ENCODE measurements around the gene HJV. TPM values are rescaled to one million over a fixed set of nuclear protein-coding genes. Genes with fewer than 3 reads are reported as not detected.

HJV gene
- total and polyA plus RNA-seq, 2 of the 13 experiments (the other 11 are each of a cell fraction or from before 2014, with no cell fraction given) = 0.18 TPM; not detected in 1

GRCh38 chr1:145995964-145996432, 25.5 kb downstream of the HJV start (continued):
- no peak for TF ChIP-seq NR1H2 (CRISPR knock-in tag; IDR thresholded peaks at IDR 0.05; ENCODE audit: borderline replicate concordance, low read depth)
- TF ChIP-seq CCDC6 (CRISPR knock-in tag; IDR thresholded peaks at IDR 0.05) = peak; percentile 14; the same call in 1 of the 2 replicates
- TF ChIP-seq ZSCAN25 (CRISPR knock-in tag; IDR thresholded peaks at IDR 0.05) = no peak
- no peak for TF ChIP-seq ONECUT2 (CRISPR knock-in tag; IDR thresholded peaks at IDR 0.05)
- no peak for TF ChIP-seq NFRKB (IDR thresholded peaks at IDR 0.05)
- peak; percentile 63; the same call in 1 of the 2 replicates for TF ChIP-seq SRY (CRISPR knock-in tag; IDR thresholded peaks at IDR 0.05)
- TF ChIP-seq HOXD1 (CRISPR knock-in tag; IDR thresholded peaks at IDR 0.05) = no peak
- TF ChIP-seq CHD4 (IDR thresholded peaks at IDR 0.05; ENCODE audit: borderline replicate concordance, low read length) = no peak
- TF ChIP-seq UBTF (CRISPR knock-in tag; IDR thresholded peaks at IDR 0.05) = 0 out of 2 replicates have a peak, but pooled peaks have one; percentile 24

DNA sequence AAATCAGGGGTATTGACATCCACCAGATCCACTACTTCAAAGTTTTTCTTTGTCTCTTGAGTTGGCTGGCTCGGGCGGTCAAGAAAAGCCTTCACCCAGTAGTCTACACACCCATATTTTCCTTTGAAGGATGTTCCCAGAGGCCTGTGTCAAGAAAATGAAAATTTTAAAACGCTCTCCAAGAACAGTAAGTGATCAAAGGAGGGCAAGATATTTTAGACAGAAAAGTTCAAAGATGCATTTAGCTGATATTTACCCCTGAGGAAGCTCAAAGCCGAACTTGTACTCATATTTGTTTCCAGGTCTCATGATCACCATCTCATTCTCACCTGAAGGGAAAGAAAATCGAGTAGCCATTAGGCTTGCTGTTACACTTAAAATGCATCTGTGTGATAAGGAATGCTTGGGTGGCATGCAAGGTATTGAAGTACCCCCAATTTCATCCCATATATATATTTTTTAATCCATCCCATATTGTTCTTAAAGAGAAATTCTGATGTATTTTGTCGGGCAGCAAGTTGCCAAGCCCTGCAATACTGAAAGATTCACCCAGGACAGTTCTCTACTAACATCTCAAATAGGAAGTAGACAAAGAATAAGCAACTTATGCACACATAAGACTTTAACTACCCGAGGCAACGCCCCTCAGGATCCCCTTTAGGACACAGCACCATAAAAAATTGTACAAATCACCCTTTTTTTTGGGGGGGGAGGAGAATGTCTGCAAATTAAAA, 26.2 kb downstream of the HJV start:
- peak overlapping the region; percentile 93 for H3K9ac ChIP-seq (ENCODE audit: insufficient read depth, low read depth, low read length)
- H3K9me3 ChIP-seq (ENCODE audit: low read length) = no peaks in the 10 kb centered on the region
- ATAC-seq = no peak
- intact Hi-C loops (cut with micrococcal nuclease; ENCODE audit: unreplicated experiment) (no loop called here), in situ Hi-C loops (cut with HindIII; ENCODE audit: extremely low pct_ligation_motif_present, low pct_unique_long_range_greater_than_20kb) (no loop called here)
- H3K4me2 ChIP-seq (ENCODE audit: low read depth, low read length) = peak overlapping the region; percentile 97
- WGBS (ENCODE audit: low lambda C conversion rate) = 9% methylated on average over 8 of the region's 8 CpGs
- H3K4me1 ChIP-seq (ENCODE audit: insufficient read depth, low read length) = peaks cover 79% of the 10 kb centered on the region
- FAIRE-seq = no peak
- H3K27ac ChIP-seq (ENCODE audit: extremely low read length, insufficient read depth, low read length) = peak overlapping the region; percentile 94
- no peaks in the 10 kb centered on the region; a peak in 1 of 5 replicates for H3K27me3 ChIP-seq (ENCODE audit: control insufficient read depth in 1 of 2, insufficient read depth in 2 of 2, low read length in 2 of 2)
- CTCF ChIA-PET (ENCODE audit: low intra/inter-chr PET ratio, low total read pairs) = no interaction called here
- no TSS peak for BruUV-seq (replicated peaks)
- DNase-seq (ENCODE audit: low spot score) = no peak
- peaks cover 33% of the 10 kb centered on the region for H3K79me2 ChIP-seq (ENCODE audit: insufficient read depth, low read length)
- H3K36me3 ChIP-seq (replicated peaks in 1 of 2; ENCODE audit: control insufficient read depth in 1 of 2, insufficient read depth in 2 of 2, low read length in 2 of 2) = peaks cover 2 to 22% of the 10 kb centered on the region in 2 experiments; a peak in 3 of 5 replicates
- peak overlapping the region; percentile 68 to 98 (median 91) for H3K4me3 ChIP-seq (replicated peaks in 1 of 3; ENCODE audit: insufficient read depth in 1 of 3, low read depth in 2 of 3, low read length in 3 of 3)
- no peak overlapping the region for H2AFZ ChIP-seq (ENCODE audit: low read length)
- POLR2A ChIA-PET = no interaction called here
- H4K20me1 ChIP-seq (ENCODE audit: insufficient read depth, low read length) = peaks cover 50% of the 10 kb centered on the region
- TF ChIP-seq MBD4 (IDR thresholded peaks at IDR 0.05; ENCODE audit: borderline replicate concordance, low read length) = peak; percentile 75; the same call in 1 of the 2 replicates
- TF ChIP-seq NCOA2 (CRISPR knock-in tag; IDR thresholded peaks at IDR 0.05) = no peak
- TF ChIP-seq, protein P1, sequence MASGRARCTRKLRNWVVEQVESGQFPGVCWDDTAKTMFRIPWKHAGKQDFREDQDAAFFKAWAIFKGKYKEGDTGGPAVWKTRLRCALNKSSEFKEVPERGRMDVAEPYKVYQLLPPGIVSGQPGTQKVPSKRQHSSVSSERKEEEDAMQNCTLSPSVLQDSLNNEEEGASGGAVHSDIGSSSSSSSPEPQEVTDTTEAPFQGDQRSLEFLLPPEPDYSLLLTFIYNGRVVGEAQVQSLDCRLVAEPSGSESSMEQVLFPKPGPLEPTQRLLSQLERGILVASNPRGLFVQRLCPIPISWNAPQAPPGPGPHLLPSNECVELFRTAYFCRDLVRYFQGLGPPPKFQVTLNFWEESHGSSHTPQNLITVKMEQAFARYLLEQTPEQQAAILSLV (CRISPR knock-in tag; IDR thresholded peaks at IDR 0.05; ENCODE audit: borderline replicate concordance) = no peak
- no peak for TF ChIP-seq RBAK (CRISPR knock-in tag; IDR thresholded peaks at IDR 0.05)
- TF ChIP-seq ZFP37 (CRISPR knock-in tag; IDR thresholded peaks at IDR 0.05; ENCODE audit: borderline replicate concordance) = no peak
- no peak for TF ChIP-seq DPF2 (CRISPR knock-in tag; IDR thresholded peaks at IDR 0.05; ENCODE audit: borderline replicate concordance, low read depth)
- TF ChIP-seq PHF5A (CRISPR knock-in tag; IDR thresholded peaks at IDR 0.05; ENCODE audit: low read depth, unreplicated experiment) = peak; percentile 4
- peak; percentile 33; the same call in 1 of the 2 replicates for TF ChIP-seq SAP130 (CRISPR knock-in tag; IDR thresholded peaks at IDR 0.05; ENCODE audit: low read depth)
- no peak for TF ChIP-seq ETV5 (CRISPR knock-in tag; IDR thresholded peaks at IDR 0.05; ENCODE audit: borderline replicate concordance)
- TF ChIP-seq U2AF1 (optimal IDR thresholded peaks at IDR 0.05; ENCODE audit: low read depth, low read length) = no peak
- TF ChIP-seq POGZ (CRISPR knock-in tag; IDR thresholded peaks at IDR 0.05) = no peak
- no peak for TF ChIP-seq SOX13 (IDR thresholded peaks at IDR 0.05)
- TF ChIP-seq SOX13 (CRISPR knock-in tag; conservative IDR thresholded peaks at IDR 0.05 in 1 of 2, IDR thresholded peaks at IDR 0.05 in 1 of 2) = no peak
